Skeletal muscle satellite cell (primary cell): Measurements from ENCODE around the gene PTRH2. TPM values are rescaled to one million over a fixed set of nuclear protein-coding genes. Genes with fewer than 3 reads are reported as not detected.
A peak's percentile ranks its signal among the peaks of the same experiment; 100 is the strongest.
"Not testable (repeated sequence)": the region's sequence is repeated elsewhere in the genome, so short reads cannot be mapped to it uniquely, and the experiment has no call there.

Experiments used
- H3K27me3 ChIP-seq: 2 replicates; pipeline ENCODE4 v1.7.0; 2013; ENCODE audit warnings: low read length; ENCODE audit not compliant: control insufficient read depth, insufficient read depth
- H3K36me3 ChIP-seq: 2 replicates; pipeline ENCODE4 v1.7.0; 2013; ENCODE audit warnings: mild to moderate bottlenecking, control low read depth, low read length; ENCODE audit not compliant: insufficient read depth
- H3K4me1 ChIP-seq: 2 replicates; pipeline ENCODE4 v1.7.0; 2013; ENCODE audit warnings: low read length; ENCODE audit not compliant: control insufficient read depth, insufficient read depth
- H3K4me2 ChIP-seq: 2 replicates; pipeline ENCODE4 v1.7.0; 2013; ENCODE audit warnings: mild to moderate bottlenecking, low read length
- H3K4me3 ChIP-seq: 2 replicates; pipeline ENCODE4 v1.7.0; 2013; ENCODE audit warnings: low read length
- H3K9ac ChIP-seq: 2 replicates; pipeline ENCODE4 v1.7.0; 2013; ENCODE audit warnings: mild to moderate bottlenecking, low read depth, low read length, moderate library complexity
- H3K9me3 ChIP-seq: replicated peaks from 2 replicates; pipeline ENCODE4 v1.7.0; 2013; ENCODE audit warnings: mild to moderate bottlenecking, control low read depth, low read length
- total RNA-seq: library from RNA; depleted of rRNA; stranded (reverse); fragments of >200 nt; gene quantifications from 2 replicates; pipeline ENCODE4 v1.2.3, GENCODE V29; 2012; rRNA removed

Gene PTRH2
- total RNA-seq = 22.3 and 26.9 TPM in 2 replicates

- Histone ChIP-seq H3K4me2 (peak within 1 kb of the TSS; percentile 89), H3K9ac (peak within 1 kb of the TSS; percentile 95), H3K4me1 (peaks cover 7% of the 10 kb centered on the region), H3K36me3 (no peaks in the 10 kb centered on the region), H3K9me3 (no peaks in the 10 kb centered on the region), H3K27me3 (no peaks in the 10 kb centered on the region), H3K4me3 (peak within 1 kb of the TSS; percentile 82)
These were observed at the start of gene PTRH2, which contains the start of gene VMP1 for GRCh38 chr17:59707149-59707970. Gene PTRH2 (minus strand): TSS chr17:59707430. CDS start chr17:59697978, 9,452 bp downstream. Gene VMP1 (plus strand): TSS chr17:59707654. CDS start chr17:59731447, 23,793 bp downstream.

- H3K4me2 ChIP-seq = peak overlapping the region; percentile 45
- H3K9me3 ChIP-seq = no peaks in the 10 kb centered on the region
- H3K4me1 ChIP-seq = peaks cover 39% of the 10 kb centered on the region
- peak overlapping the region; percentile 22 for H3K4me3 ChIP-seq
- no peaks in the 10 kb centered on the region for H3K36me3 ChIP-seq
- no peaks in the 10 kb centered on the region for H3K27me3 ChIP-seq
- H3K9ac ChIP-seq = peak overlapping the region; percentile 70
These were observed 49.1 kb upstream of the PTRH2 start for GRCh38 chr17:59756236-59756818.

GRCh38 chr17:59755069-59755468, 47.8 kb upstream of the PTRH2 start:
- H3K36me3 ChIP-seq, H3K9me3 ChIP-seq, H3K27me3 ChIP-seq, H3K4me3 ChIP-seq: not testable (repeated sequence)
- Histone ChIP-seq H3K4me1 (peaks cover 38% of the 10 kb centered on the region), H3K9ac (peak overlapping the region; percentile 84), H3K4me2 (peak overlapping the region; percentile 68)

- H3K4me2 ChIP-seq = peak overlapping the region; percentile 68
- no peak overlapping the region for H3K4me3 ChIP-seq
- no peaks in the 10 kb centered on the region for H3K36me3 ChIP-seq
- peaks cover 38% of the 10 kb centered on the region for H3K4me1 ChIP-seq
- peak overlapping the region; percentile 84 for H3K9ac ChIP-seq
- H3K27me3 ChIP-seq = no peaks in the 10 kb centered on the region
- H3K9me3 ChIP-seq = no peaks in the 10 kb centered on the region
These were observed 47.3 kb upstream of the PTRH2 start for GRCh38 chr17:59754552-59754951.

- peak overlapping the region; percentile 18 for H3K4me3 ChIP-seq
- H3K27me3 ChIP-seq = no peaks in the 10 kb centered on the region
- no peaks in the 10 kb centered on the region for H3K36me3 ChIP-seq
- H3K9me3 ChIP-seq = no peaks in the 10 kb centered on the region
- H3K9ac ChIP-seq = peak overlapping the region; percentile 84
- H3K4me2 ChIP-seq = peak overlapping the region; percentile 68
- H3K4me1 ChIP-seq = peaks cover 38% of the 10 kb centered on the region
These were observed 46.6 kb upstream of the PTRH2 start for GRCh38 chr17:59753522-59754467.

- Histone ChIP-seq H3K4me2 (no peak overlapping the region), H3K9ac (peak overlapping the region; percentile 84), H3K36me3 (no peaks in the 10 kb centered on the region), H3K27me3 (no peaks in the 10 kb centered on the region), H3K4me3 (no peak overlapping the region), H3K4me1 (peaks cover 38% of the 10 kb centered on the region), H3K9me3 (no peaks in the 10 kb centered on the region)
These were observed 45.7 kb upstream of the PTRH2 start for GRCh38 chr17:59752922-59753321.

- no peak overlapping the region for H3K9ac ChIP-seq
These were observed 45.2 kb upstream of the PTRH2 start for GRCh38 chr17:59752446-59752845.

GRCh38 chr17:59751955-59752413, 44.8 kb upstream of the PTRH2 start:
- Histone ChIP-seq H3K4me1 (peaks cover 32% of the 10 kb centered on the region), H3K27me3 (no peaks in the 10 kb centered on the region), H3K9ac (no peak overlapping the region), H3K4me2 (no peak overlapping the region), H3K9me3 (no peaks in the 10 kb centered on the region), H3K36me3 (no peaks in the 10 kb centered on the region), H3K4me3 (no peak overlapping the region)

More at GRCh38 chr17:59752446-59752845, 45.2 kb upstream of the PTRH2 start:
- H3K4me3 ChIP-seq = no peak overlapping the region
- H3K9me3 ChIP-seq = no peaks in the 10 kb centered on the region
- H3K27me3 ChIP-seq = no peaks in the 10 kb centered on the region
- H3K4me2 ChIP-seq = no peak overlapping the region
- no peaks in the 10 kb centered on the region for H3K36me3 ChIP-seq
- peaks cover 37% of the 10 kb centered on the region for H3K4me1 ChIP-seq

- Histone ChIP-seq H3K9me3 (no peaks in the 10 kb centered on the region), H3K4me1 (peaks cover under 1% of the 10 kb centered on the region), H3K9ac (no peak overlapping the region), H3K27me3 (no peaks in the 10 kb centered on the region), H3K4me2 (no peak overlapping the region), H3K36me3 (no peaks in the 10 kb centered on the region), H3K4me3 (no peak overlapping the region)
These were observed 41.4 kb upstream of the PTRH2 start for GRCh38 chr17:59748591-59748990.

GRCh38 chr17:59746849-59747445, 39.7 kb upstream of the PTRH2 start:
- Histone ChIP-seq H3K27me3 (no peaks in the 10 kb centered on the region), H3K4me1 (no peaks in the 10 kb centered on the region), H3K9ac (no peak overlapping the region), H3K36me3 (peaks cover 6% of the 10 kb centered on the region), H3K9me3 (no peaks in the 10 kb centered on the region), H3K4me2 (no peak overlapping the region), H3K4me3 (no peak overlapping the region)
